ENCODE data around the gene ANTXRL. TPM values are rescaled to one million over a fixed set of nuclear protein-coding genes. Genes with fewer than 3 reads are reported as not detected.

Gene ANTXRL
- total RNA-seq, 1 donor from 2014 or later = not detected

GRCh38 chr10:46305986-46306385, 19.2 kb downstream of the ANTXRL start:
- H3K9me3 ChIP-seq (replicated peaks) = no peaks in the 10 kb centered on the region
- TF ChIP-seq CTCF (IDR thresholded peaks at IDR 0.05; ENCODE audit: borderline replicate concordance) = no peak
- DNase-seq = no peak

GRCh38 chr10:46306516-46307184, 19.9 kb downstream of the ANTXRL start:
- peaks cover 14% of the 10 kb centered on the region for H3K4me1 ChIP-seq
- H3K36me3 ChIP-seq = no peaks in the 10 kb centered on the region
- H3K27me3 ChIP-seq (ENCODE audit: low read depth) = no peaks in the 10 kb centered on the region
- intact Hi-C loops (cut with micrococcal nuclease) = no loop called here
- no peak overlapping the region for H3K4me3 ChIP-seq
- no peak overlapping the region for H3K27ac ChIP-seq (replicated peaks)
- no peak for DNase-seq
- TF ChIP-seq CTCF (IDR thresholded peaks at IDR 0.05; ENCODE audit: borderline replicate concordance) = no peak
- no peaks in the 10 kb centered on the region for H3K9me3 ChIP-seq (replicated peaks)

More at GRCh38 chr10:46305986-46306385, 19.2 kb downstream of the ANTXRL start:
- Histone ChIP-seq H3K27ac (replicated peaks) (no peak overlapping the region), H3K36me3 (no peaks in the 10 kb centered on the region), H3K4me3 (no peak overlapping the region), H3K4me1 (peaks cover 14% of the 10 kb centered on the region), H3K27me3 (ENCODE audit: low read depth) (no peaks in the 10 kb centered on the region)
- intact Hi-C loops (cut with micrococcal nuclease) = no loop called here

- Histone ChIP-seq H3K36me3 (no peaks in the 10 kb centered on the region), H3K27ac (replicated peaks) (no peak overlapping the region), H3K4me1 (peaks cover 14% of the 10 kb centered on the region), H3K9me3 (replicated peaks) (no peaks in the 10 kb centered on the region), H3K4me3 (no peak overlapping the region), H3K27me3 (ENCODE audit: low read depth) (no peaks in the 10 kb centered on the region)
- no peak for DNase-seq
- TF ChIP-seq CTCF (IDR thresholded peaks at IDR 0.05; ENCODE audit: borderline replicate concordance) = no peak
- intact Hi-C loops (cut with micrococcal nuclease) = no loop called here
Observed at GRCh38 chr10:46307281-46308112, 20.7 kb downstream of the ANTXRL start.

- no peak for TF ChIP-seq CTCF (IDR thresholded peaks at IDR 0.05; ENCODE audit: borderline replicate concordance)
- Histone ChIP-seq H3K4me1 (peaks cover 14% of the 10 kb centered on the region), H3K9me3 (replicated peaks) (no peaks in the 10 kb centered on the region), H3K36me3 (no peaks in the 10 kb centered on the region), H3K27ac (replicated peaks) (no peak overlapping the region), H3K27me3 (ENCODE audit: low read depth) (no peaks in the 10 kb centered on the region), H3K4me3 (no peak overlapping the region)
- intact Hi-C loops (cut with micrococcal nuclease) = no loop called here
- DNase-seq = no peak
Observed at GRCh38 chr10:46308113-46308415, 21.3 kb downstream of the ANTXRL start.

GRCh38 chr10:46308666-46309450, 22.1 kb downstream of the ANTXRL start:
- Histone ChIP-seq H3K36me3 (no peaks in the 10 kb centered on the region), H3K4me3 (no peak overlapping the region), H3K9me3 (replicated peaks) (no peaks in the 10 kb centered on the region), H3K27ac (replicated peaks) (peak overlapping the region; percentile 83), H3K27me3 (ENCODE audit: low read depth) (no peaks in the 10 kb centered on the region), H3K4me1 (peaks cover 18% of the 10 kb centered on the region)
- intact Hi-C loops (cut with micrococcal nuclease) = no loop called here
- no peak for TF ChIP-seq CTCF (IDR thresholded peaks at IDR 0.05; ENCODE audit: borderline replicate concordance)
- peak; percentile 61 for DNase-seq

Measured in left ventricle myocardium inferior (tissue), 1 donor.